ENCODE results near the gene FRMD3. TPM values are rescaled to one million over a fixed set of nuclear protein-coding genes. Genes with fewer than 3 reads are reported as not detected.
A peak's percentile ranks its signal among the peaks of the same experiment; 100 is the strongest.

Gene FRMD3
- total and polyA plus RNA-seq, 8 donors: 0.87 to 2.6 (median 1.5) TPM

DNA sequence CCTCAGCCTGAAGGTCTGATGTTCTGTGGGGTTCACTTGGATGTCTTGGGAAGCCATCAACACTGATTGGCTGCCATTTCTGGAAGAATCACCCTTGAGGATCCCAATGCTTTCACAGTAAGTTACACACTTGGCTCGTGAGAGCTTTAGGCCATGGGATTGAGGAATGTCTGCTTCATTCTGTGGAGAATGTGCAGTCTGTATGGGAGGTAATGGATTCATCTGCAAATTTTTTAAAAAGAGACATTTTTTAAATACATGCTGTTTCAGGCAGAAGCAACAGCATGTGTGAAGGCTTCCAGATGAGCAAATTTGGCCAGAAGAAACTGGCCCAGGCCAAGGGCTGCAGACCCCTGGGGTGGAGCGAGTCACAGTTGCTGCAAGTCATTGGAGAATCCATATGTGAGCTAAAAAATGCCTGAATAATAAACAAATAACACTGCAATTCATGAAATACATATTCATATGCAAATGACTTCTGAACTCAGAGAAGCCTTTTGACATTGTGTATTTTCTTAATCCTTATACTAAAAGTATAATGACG, 328.9 kb downstream of the FRMD3 start:
- ATAC-seq (no peak), FAIRE-seq (no peak)
- intact Hi-C loops (cut with DNase I): no loop called here

DNA sequence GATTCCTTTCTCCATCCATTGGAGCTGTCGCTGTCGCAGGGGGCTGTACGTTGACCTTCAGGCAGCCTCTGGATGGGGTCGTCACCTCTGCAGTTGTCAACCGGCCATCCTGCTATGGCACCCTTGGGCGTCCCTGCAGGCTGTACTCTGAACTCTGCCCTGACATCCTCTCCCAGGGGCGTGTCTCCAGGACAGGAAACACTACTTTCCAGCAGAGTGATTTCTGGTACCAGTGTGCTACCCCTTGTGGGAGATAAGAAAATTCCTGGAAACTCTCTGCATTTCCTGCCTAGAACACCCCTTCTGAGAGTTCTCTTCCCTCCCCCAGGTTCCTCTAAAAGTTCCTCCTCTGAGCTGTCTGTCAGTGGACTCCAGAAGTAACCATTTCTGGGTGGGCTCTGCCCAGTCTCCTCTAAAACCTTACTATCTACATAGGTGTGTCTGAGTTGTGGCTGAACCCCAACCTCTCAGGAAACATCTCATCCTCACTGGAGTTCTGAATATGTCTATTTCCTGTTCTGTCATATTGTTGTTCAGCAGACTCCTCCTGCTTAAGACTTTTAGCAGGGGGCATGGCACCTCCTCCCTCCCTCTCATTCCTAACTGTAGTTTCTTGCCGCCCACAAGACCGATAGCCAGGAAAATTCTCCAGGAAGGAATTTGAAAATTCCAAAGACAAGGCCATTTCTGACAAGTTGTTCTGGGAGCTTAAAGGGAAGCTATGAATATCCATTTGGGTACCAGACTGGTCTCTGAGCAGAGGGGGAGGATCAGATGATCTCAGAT, 329.9 kb downstream of the FRMD3 start:
- FAIRE-seq (no peak), ATAC-seq (no peak), DNase-seq (no peak)
- no peaks in the 10 kb centered on the region for H3K36me3 ChIP-seq
- no peaks in the 10 kb centered on the region for H3K4me1 ChIP-seq
- no peak overlapping the region for H3K27ac ChIP-seq
- TF ChIP-seq, protein P1, sequence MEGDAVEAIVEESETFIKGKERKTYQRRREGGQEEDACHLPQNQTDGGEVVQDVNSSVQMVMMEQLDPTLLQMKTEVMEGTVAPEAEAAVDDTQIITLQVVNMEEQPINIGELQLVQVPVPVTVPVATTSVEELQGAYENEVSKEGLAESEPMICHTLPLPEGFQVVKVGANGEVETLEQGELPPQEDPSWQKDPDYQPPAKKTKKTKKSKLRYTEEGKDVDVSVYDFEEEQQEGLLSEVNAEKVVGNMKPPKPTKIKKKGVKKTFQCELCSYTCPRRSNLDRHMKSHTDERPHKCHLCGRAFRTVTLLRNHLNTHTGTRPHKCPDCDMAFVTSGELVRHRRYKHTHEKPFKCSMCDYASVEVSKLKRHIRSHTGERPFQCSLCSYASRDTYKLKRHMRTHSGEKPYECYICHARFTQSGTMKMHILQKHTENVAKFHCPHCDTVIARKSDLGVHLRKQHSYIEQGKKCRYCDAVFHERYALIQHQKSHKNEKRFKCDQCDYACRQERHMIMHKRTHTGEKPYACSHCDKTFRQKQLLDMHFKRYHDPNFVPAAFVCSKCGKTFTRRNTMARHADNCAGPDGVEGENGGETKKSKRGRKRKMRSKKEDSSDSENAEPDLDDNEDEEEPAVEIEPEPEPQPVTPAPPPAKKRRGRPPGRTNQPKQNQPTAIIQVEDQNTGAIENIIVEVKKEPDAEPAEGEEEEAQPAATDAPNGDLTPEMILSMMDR (IDR thresholded peaks at IDR 0.05): no peak
- 78 to 85% methylated on average over 9 of the region's 9 CpGs for WGBS, 2 donors
- H3K27me3 ChIP-seq: no peaks in the 10 kb centered on the region
- H3K9me3 ChIP-seq: no peaks in the 10 kb centered on the region
- H3K4me3 ChIP-seq: no peak overlapping the region
- intact Hi-C loops (cut with DNase I): no loop called here

More for the DNA sequence above, 328.9 kb downstream of the FRMD3 start:
- no peak for DNase-seq
- no peaks in the 10 kb centered on the region for H3K27me3 ChIP-seq
- TF ChIP-seq, protein P1 (IDR thresholded peaks at IDR 0.05): no peak
- H3K4me3 ChIP-seq: no peak overlapping the region
- no peaks in the 10 kb centered on the region for H3K9me3 ChIP-seq
- no peaks in the 10 kb centered on the region for H3K4me1 ChIP-seq
- H3K36me3 ChIP-seq: no peaks in the 10 kb centered on the region
- no peak overlapping the region for H3K27ac ChIP-seq
- 90 to 92% methylated on average over 3 of the region's 3 CpGs for WGBS, 2 donors

DNA sequence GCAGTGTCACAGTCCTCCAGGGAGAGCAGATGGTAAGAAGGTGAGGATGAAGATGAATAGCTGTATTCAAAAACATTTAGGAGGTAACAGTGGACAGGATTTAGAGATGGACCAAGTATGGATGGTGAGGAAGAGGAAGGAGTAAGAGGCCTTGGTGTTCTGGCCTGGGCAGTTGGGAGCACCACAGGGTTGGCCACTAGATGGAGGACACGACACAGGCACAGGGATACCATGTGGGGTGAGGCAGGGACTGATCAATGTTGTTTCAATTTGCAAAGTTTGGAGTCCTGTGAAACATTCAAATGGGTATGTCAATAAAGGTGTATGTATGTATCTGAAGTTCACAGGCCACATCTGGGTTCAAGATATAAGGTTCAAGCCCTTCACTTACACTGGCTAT, 334.2 kb downstream of the FRMD3 start:
- Histone ChIP-seq H3K4me1 (no peaks in the 10 kb centered on the region), H3K4me3 (no peak overlapping the region), H3K36me3 (no peaks in the 10 kb centered on the region), H3K9me3 (no peaks in the 10 kb centered on the region), H3K27me3 (no peaks in the 10 kb centered on the region), H3K27ac (no peak overlapping the region)
- FAIRE-seq (no peak), ATAC-seq (peak in 3 of 4 donors; percentile 32 to 81 (median 75)), DNase-seq (peak in 1 of 6 donors; percentile 21)
- 30 to 70% methylated on average over 1 of the region's 1 CpG for WGBS, 2 donors
- TF ChIP-seq, protein P1 (IDR thresholded peaks at IDR 0.05): peak in 1 of 4 donors; percentile 38
- intact Hi-C loops (cut with DNase I): no loop called here

DNA sequence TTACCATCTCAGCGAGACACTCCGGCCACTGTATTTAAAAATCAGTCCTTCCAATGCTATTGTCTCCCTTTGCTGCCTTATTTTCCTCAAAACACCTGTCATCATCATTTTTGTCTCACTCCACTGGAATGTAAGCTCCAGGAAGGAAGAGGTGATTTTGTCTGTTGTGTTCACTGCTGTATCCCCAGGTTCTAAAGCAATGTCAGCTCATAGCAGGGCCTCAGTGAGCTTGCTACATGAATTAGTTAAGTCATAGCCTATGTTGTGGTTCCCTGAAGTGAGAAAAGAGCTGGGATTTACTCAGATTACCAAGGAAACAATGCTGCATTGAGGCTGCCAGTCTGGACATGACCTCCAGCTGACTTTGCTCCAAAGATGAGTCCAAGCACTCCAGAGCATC, 337.7 kb downstream of the FRMD3 start:
- Histone ChIP-seq H3K27ac (no peak overlapping the region), H3K27me3 (no peaks in the 10 kb centered on the region), H3K36me3 (no peaks in the 10 kb centered on the region), H3K9me3 (no peaks in the 10 kb centered on the region), H3K4me3 (no peak overlapping the region), H3K4me1 (no peaks in the 10 kb centered on the region)
- ATAC-seq (no peak), DNase-seq (no peak), FAIRE-seq (no peak)
- WGBS, 2 donors: 91 to 97% methylated on average over 2 of the region's 2 CpGs
- intact Hi-C loops (cut with DNase I): no loop called here
- TF ChIP-seq, protein P1 (IDR thresholded peaks at IDR 0.05): no peak

DNA sequence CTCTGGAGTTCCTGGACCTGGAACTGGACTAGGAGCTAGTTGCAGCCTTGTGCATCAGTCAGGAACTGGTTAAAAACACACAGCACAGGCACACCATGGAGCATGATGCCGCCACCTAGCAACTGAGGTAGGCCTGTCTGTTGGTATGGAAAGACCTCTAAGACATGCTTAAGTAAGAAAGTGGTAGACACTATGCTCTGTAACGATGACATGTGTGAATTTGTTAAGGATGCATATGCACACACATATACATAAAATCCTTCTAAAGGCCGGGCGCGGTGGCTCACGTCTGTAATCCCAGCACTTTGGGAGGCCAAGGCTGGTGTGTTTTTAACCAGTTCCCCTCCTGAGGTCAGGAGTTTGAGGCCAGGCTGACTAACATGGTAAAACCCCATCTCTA, 338.4 kb downstream of the FRMD3 start:
- DNase-seq (no peak), FAIRE-seq (no peak), ATAC-seq (no peak)
- H3K4me3 ChIP-seq: no peak overlapping the region
- intact Hi-C loops (cut with DNase I): loop anchor here in 1 of 3 donors (10.0 kb wide), 1 partner anchor 355 kb away; no protein-coding TSS in a partner anchor
- no peaks in the 10 kb centered on the region for H3K36me3 ChIP-seq
- no peaks in the 10 kb centered on the region for H3K27me3 ChIP-seq
- H3K27ac ChIP-seq: no peak overlapping the region
- no peaks in the 10 kb centered on the region for H3K4me1 ChIP-seq
- TF ChIP-seq, protein P1 (IDR thresholded peaks at IDR 0.05): no peak
- no peaks in the 10 kb centered on the region for H3K9me3 ChIP-seq
- 50 to 66% methylated on average over 6 of the region's 6 CpGs for WGBS, 2 donors
